ENCODE data around the gene FGGY.

DNA sequence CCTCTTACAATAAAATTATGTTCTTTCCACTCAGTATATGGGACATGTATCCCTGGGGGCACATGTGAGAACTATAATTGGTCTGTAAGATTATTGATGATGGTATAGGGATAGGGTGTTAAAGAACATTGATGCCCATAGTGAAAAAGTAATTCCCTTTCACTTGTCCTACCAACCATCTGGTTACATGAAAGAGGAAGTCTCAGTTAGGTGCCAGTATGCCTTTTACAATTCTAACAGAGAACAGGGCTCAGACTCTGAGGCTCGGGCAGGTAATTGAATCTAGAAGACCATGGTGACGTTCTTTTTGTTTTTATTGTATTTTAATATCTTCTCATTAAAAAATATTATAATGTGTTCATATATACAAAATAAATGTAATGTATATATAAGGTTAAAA lies 113.6 kb downstream of the FGGY start:
- TF ChIP-seq, protein P1, sequence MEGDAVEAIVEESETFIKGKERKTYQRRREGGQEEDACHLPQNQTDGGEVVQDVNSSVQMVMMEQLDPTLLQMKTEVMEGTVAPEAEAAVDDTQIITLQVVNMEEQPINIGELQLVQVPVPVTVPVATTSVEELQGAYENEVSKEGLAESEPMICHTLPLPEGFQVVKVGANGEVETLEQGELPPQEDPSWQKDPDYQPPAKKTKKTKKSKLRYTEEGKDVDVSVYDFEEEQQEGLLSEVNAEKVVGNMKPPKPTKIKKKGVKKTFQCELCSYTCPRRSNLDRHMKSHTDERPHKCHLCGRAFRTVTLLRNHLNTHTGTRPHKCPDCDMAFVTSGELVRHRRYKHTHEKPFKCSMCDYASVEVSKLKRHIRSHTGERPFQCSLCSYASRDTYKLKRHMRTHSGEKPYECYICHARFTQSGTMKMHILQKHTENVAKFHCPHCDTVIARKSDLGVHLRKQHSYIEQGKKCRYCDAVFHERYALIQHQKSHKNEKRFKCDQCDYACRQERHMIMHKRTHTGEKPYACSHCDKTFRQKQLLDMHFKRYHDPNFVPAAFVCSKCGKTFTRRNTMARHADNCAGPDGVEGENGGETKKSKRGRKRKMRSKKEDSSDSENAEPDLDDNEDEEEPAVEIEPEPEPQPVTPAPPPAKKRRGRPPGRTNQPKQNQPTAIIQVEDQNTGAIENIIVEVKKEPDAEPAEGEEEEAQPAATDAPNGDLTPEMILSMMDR (IDR thresholded peaks at IDR 0.05; ENCODE audit: extremely low read depth in 1 of 2, insufficient read depth in 1 of 2, low read depth in 1 of 2, low read length in 2 of 2), result no peak
- TF ChIP-seq POLR2A (IDR thresholded peaks at IDR 0.05; ENCODE audit: low read depth, low read length) (no peak), POLR2AphosphoS5 (IDR thresholded peaks at IDR 0.05; ENCODE audit: insufficient read depth, low read depth, low read length) (no peak), EZH2 (IDR thresholded peaks at IDR 0.05; ENCODE audit: borderline replicate concordance, low read depth, low read length, severe bottlenecking) (no peak), MYC (IDR thresholded peaks at IDR 0.05; ENCODE audit: low read depth, low read length) (no peak)

Data from endothelial cell of umbilical vein (primary cell).